ENCODE data around the gene HDAC1. TPM values are rescaled to one million over a fixed set of nuclear protein-coding genes. Genes with fewer than 3 reads are reported as not detected.

The HDAC1 gene
- total RNA-seq, 2 donors from 2014 or later: 21.8 to 28.0 TPM

- H3K4me3 ChIP-seq: no peak overlapping the region
- peaks cover 0 to 27% of the 10 kb centered on the region in 2 donors for H3K4me1 ChIP-seq
- no peak overlapping the region for H3K27ac ChIP-seq
- TF ChIP-seq CTCF (IDR thresholded peaks at IDR 0.05): no peak
- no peak for DNase-seq (ENCODE audit: low spot score)
- H3K27me3 ChIP-seq: no peaks in the 10 kb centered on the region
- H3K9me3 ChIP-seq: no peaks in the 10 kb centered on the region
- H3K36me3 ChIP-seq: no peaks in the 10 kb centered on the region
These were observed 50.1 kb downstream of the HDAC1 start for GRCh38 chr1:32341971-32342370.

GRCh38 chr1:32342704-32343103 is 50.8 kb downstream of the HDAC1 start:
- peaks cover 0 to 20% of the 10 kb centered on the region in 2 donors for H3K4me1 ChIP-seq
- no peaks in the 10 kb centered on the region for H3K9me3 ChIP-seq
- no peak overlapping the region for H3K27ac ChIP-seq
- no peak for DNase-seq (ENCODE audit: low spot score)
- no peaks in the 10 kb centered on the region for H3K27me3 ChIP-seq
- no peak overlapping the region for H3K4me3 ChIP-seq
- TF ChIP-seq CTCF (IDR thresholded peaks at IDR 0.05): no peak
- H3K36me3 ChIP-seq: no peaks in the 10 kb centered on the region

GRCh38 chr1:32345289-32345827 is 53.5 kb downstream of the HDAC1 start:
- Histone ChIP-seq H3K27ac (no peak overlapping the region), H3K36me3 (no peaks in the 10 kb centered on the region), H3K4me1 (peaks cover 0 to 21% of the 10 kb centered on the region in 2 donors), H3K9me3 (no peaks in the 10 kb centered on the region), H3K4me3 (no peak overlapping the region), H3K27me3 (no peaks in the 10 kb centered on the region)
- DNase-seq (ENCODE audit: low spot score): no peak
- no peak for TF ChIP-seq CTCF (IDR thresholded peaks at IDR 0.05)

GRCh38 chr1:32346532-32347157 is 54.8 kb downstream of the HDAC1 start:
- no peak for DNase-seq (ENCODE audit: low spot score)
- H3K4me1 ChIP-seq: peaks cover 0 to 27% of the 10 kb centered on the region in 2 donors
- no peak for TF ChIP-seq CTCF (IDR thresholded peaks at IDR 0.05)
- no peak overlapping the region for H3K27ac ChIP-seq
- no peaks in the 10 kb centered on the region for H3K9me3 ChIP-seq
- H3K36me3 ChIP-seq: no peaks in the 10 kb centered on the region
- no peaks in the 10 kb centered on the region for H3K27me3 ChIP-seq
- no peak overlapping the region for H3K4me3 ChIP-seq

- H3K36me3 ChIP-seq: no peaks in the 10 kb centered on the region
- no peak overlapping the region for H3K4me3 ChIP-seq
- H3K27me3 ChIP-seq: no peaks in the 10 kb centered on the region
- DNase-seq (ENCODE audit: low spot score): no peak
- TF ChIP-seq CTCF (IDR thresholded peaks at IDR 0.05): no peak
- H3K4me1 ChIP-seq: peaks cover 0 to 53% of the 10 kb centered on the region in 2 donors
- H3K27ac ChIP-seq: peak overlapping the region in 1 of 2 donors; percentile 6
- H3K9me3 ChIP-seq: no peaks in the 10 kb centered on the region
These were observed 57.4 kb downstream of the HDAC1 start for GRCh38 chr1:32349211-32349708.
